ENCODE results near the gene RUVBL2. TPM values are rescaled to one million over a fixed set of nuclear protein-coding genes. Genes with fewer than 3 reads are reported as not detected.

Gene RUVBL2
- total and polyA plus RNA-seq, 2 donors (not counting 3 experiments of a cell fraction or from before 2014, with no cell fraction given), result 115 to 185 TPM

DNA sequence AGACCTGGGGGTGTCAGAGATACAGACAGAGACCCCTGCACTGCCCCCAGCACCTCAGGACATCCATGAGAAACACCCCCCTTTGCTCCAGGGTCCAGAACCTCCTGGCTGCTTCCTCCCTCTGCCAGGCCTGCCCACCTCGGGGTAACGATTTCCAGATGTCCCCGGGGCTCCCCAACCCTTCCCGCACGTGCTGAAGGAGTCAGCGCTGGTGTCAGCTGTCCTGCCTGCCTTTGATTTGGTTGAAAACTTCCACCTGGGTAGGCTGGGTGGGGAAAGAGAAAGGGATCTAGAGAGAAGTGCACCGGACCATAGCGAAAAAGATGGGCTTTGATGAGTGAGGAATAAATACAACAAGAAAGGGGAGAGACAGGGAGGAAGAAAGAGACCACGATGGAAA, 65.4 kb downstream of the RUVBL2 start:
- H3K9me3 ChIP-seq (replicated peaks; ENCODE audit: control insufficient read depth, insufficient read depth, low read length), result no peaks in the 10 kb centered on the region
- no peak overlapping the region for H3K4me2 ChIP-seq (ENCODE audit: insufficient read depth, low read length)
- TF ChIP-seq JUN (IDR thresholded peaks at IDR 0.05; ENCODE audit: borderline replicate concordance, insufficient read depth, insufficient read length, low read depth) (no peak), EZH2 (IDR thresholded peaks at IDR 0.05; ENCODE audit: borderline replicate concordance, low read depth, low read length, severe bottlenecking) (no peak), POLR2AphosphoS5 (IDR thresholded peaks at IDR 0.05; ENCODE audit: insufficient read depth, low read depth, low read length) (no peak), GATA2 (IDR thresholded peaks at IDR 0.05; ENCODE audit: insufficient read depth, insufficient read length, low read depth, low read length) (no peak), CTCF (IDR thresholded peaks at IDR 0.05; ENCODE audit: extremely low read depth in 1 of 2, insufficient read depth in 1 of 2, low read depth in 1 of 2, low read length in 2 of 2) (no peak), MYC (IDR thresholded peaks at IDR 0.05; ENCODE audit: low read depth, low read length) (no peak), FOS (IDR thresholded peaks at IDR 0.05; ENCODE audit: borderline replicate concordance, insufficient read depth, low read length) (no peak), POLR2A (IDR thresholded peaks at IDR 0.05; ENCODE audit: low read depth, low read length) (no peak)
- TF ChIP-seq, protein P1, sequence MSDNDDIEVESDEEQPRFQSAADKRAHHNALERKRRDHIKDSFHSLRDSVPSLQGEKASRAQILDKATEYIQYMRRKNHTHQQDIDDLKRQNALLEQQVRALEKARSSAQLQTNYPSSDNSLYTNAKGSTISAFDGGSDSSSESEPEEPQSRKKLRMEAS (IDR thresholded peaks at IDR 0.05; ENCODE audit: insufficient read depth, insufficient read length), result no peak
- no peaks in the 10 kb centered on the region for H3K9me1 ChIP-seq (replicated peaks; ENCODE audit: control insufficient read depth, extremely low read depth, insufficient read depth, low read length)
- H3K4me3 ChIP-seq (replicated peaks in 1 of 3; ENCODE audit: insufficient read depth in 1 of 3, low read depth in 1 of 3, low read length in 3 of 3), result no peak overlapping the region
- H2AFZ ChIP-seq (ENCODE audit: low read depth, low read length), result no peak overlapping the region
- BruUV-seq (replicated peaks), result no TSS peak
- H3K4me1 ChIP-seq (ENCODE audit: control insufficient read depth, extremely low read depth, insufficient read depth, low read length), result peaks cover 11% of the 10 kb centered on the region
- DNase-seq (ENCODE audit: low read depth, low spot score) (no peak), FAIRE-seq (no peak)
- no peaks in the 10 kb centered on the region for H3K36me3 ChIP-seq (ENCODE audit: control insufficient read depth in 2 of 2, extremely low read depth in 1 of 2, insufficient read depth in 2 of 2, low read length in 2 of 2)
- ChIA-PET POLR2A (no interaction called here), CTCF (interaction anchor here (1.0 to 1.3 kb wide), 3 partner anchors 9 to 59 kb away, joined by 3 to 4 read pairs (median 3); no protein-coding TSS in a partner anchor)
- peaks cover 3 to 5% of the 10 kb centered on the region in 2 experiments for H3K27me3 ChIP-seq (ENCODE audit: control insufficient read depth in 2 of 2, insufficient read depth in 2 of 2, low read length in 2 of 2)
- no peaks in the 10 kb centered on the region for H4K20me1 ChIP-seq (replicated peaks; ENCODE audit: control insufficient read depth, extremely low read depth, insufficient read depth, low read length)
- H3K79me2 ChIP-seq (ENCODE audit: control insufficient read depth, insufficient read depth, low read length), result no peaks in the 10 kb centered on the region
- no peak overlapping the region for H3K9ac ChIP-seq (replicated peaks; ENCODE audit: extremely low read depth, insufficient read depth, low read length)
- no peak overlapping the region for H3K27ac ChIP-seq (ENCODE audit: insufficient read depth, low read depth, low read length)
- dilution Hi-C loops (cut with MboI; ENCODE audit: extremely low pct_ligation_motif_present, low sequenced_read_pairs) (no loop called here), intact Hi-C loops (cut with micrococcal nuclease) (no loop called here)
